DOHH2 (cell line): ENCODE results near the gene GINS3.

Source experiments
- EZH2phosphoT487 ChIP-seq: fragments of 200-600 bp; sonication (generic); IDR thresholded peaks from 2 replicates; pipeline ENCODE4 v1.6.1; 2017; ENCODE audit warnings: borderline replicate concordance, mild to moderate bottlenecking, antibody characterized with exemption, low read length, moderate library complexity, mixed read lengths
- TF ChIP-seq, protein P1 (sequence below): fragments of 200-600 bp; sonication (generic); IDR thresholded peaks from one replicate; pipeline ENCODE4 v1.5.1; 2014; ENCODE audit warnings: antibody characterized with exemption, mild to moderate bottlenecking, low read depth, low read length; ENCODE audit not compliant: poor library complexity, severe bottlenecking

GRCh38 chr16:58415003-58415402, 22.7 kb downstream of the GINS3 start:
- TF ChIP-seq, protein P1, sequence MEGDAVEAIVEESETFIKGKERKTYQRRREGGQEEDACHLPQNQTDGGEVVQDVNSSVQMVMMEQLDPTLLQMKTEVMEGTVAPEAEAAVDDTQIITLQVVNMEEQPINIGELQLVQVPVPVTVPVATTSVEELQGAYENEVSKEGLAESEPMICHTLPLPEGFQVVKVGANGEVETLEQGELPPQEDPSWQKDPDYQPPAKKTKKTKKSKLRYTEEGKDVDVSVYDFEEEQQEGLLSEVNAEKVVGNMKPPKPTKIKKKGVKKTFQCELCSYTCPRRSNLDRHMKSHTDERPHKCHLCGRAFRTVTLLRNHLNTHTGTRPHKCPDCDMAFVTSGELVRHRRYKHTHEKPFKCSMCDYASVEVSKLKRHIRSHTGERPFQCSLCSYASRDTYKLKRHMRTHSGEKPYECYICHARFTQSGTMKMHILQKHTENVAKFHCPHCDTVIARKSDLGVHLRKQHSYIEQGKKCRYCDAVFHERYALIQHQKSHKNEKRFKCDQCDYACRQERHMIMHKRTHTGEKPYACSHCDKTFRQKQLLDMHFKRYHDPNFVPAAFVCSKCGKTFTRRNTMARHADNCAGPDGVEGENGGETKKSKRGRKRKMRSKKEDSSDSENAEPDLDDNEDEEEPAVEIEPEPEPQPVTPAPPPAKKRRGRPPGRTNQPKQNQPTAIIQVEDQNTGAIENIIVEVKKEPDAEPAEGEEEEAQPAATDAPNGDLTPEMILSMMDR: no peak
- TF ChIP-seq EZH2phosphoT487: no peak
